ENCODE measurements around the gene LNX1. TPM values are rescaled to one million over a fixed set of nuclear protein-coding genes. Genes with fewer than 3 reads are reported as not detected.

Gene LNX1
- total RNA-seq, 1 donor from 2014 or later: not detected

- intact Hi-C loops (cut with micrococcal nuclease): no loop called here
- CTCF ChIA-PET: no interaction called here
- no peak overlapping the region for H3K27ac Mint-ChIP-seq
- no peak for TF ChIP-seq CTCF (IDR thresholded peaks at IDR 0.05)
- no peak overlapping the region for H3K4me3 Mint-ChIP-seq
- POLR2A ChIA-PET: no interaction called here
- H3K36me3 Mint-ChIP-seq (ENCODE audit: low read depth): no peaks in the 10 kb centered on the region
- ATAC-seq (ENCODE audit: low read depth): no peak
- H3K4me1 Mint-ChIP-seq: peaks cover 14% of the 10 kb centered on the region
- peaks cover 31% of the 10 kb centered on the region for H3K27me3 Mint-ChIP-seq
- H3K9me3 Mint-ChIP-seq: no peaks in the 10 kb centered on the region
- no peak for DNase-seq
These were observed 836 bp upstream of the LNX1 start for GRCh38 chr4:53592122-53592521.

- ChIA-PET POLR2A (no interaction called here), CTCF (no interaction called here)
- Mint-ChIP-seq H3K4me1 (peaks cover 14% of the 10 kb centered on the region), H3K27ac (no peak overlapping the region), H3K9me3 (no peaks in the 10 kb centered on the region), H3K27me3 (peaks cover 28% of the 10 kb centered on the region), H3K36me3 (ENCODE audit: low read depth) (no peaks in the 10 kb centered on the region), H3K4me3 (no peak overlapping the region)
- ATAC-seq (ENCODE audit: low read depth) (no peak), DNase-seq (no peak)
- TF ChIP-seq CTCF (IDR thresholded peaks at IDR 0.05): no peak
- intact Hi-C loops (cut with micrococcal nuclease): no loop called here
These were observed 1.1 kb downstream of the LNX1 start for GRCh38 chr4:53590187-53590586.

GRCh38 chr4:53589511-53589910 lies 1.8 kb downstream of the LNX1 start:
- H3K4me3 Mint-ChIP-seq: no peak overlapping the region
- H3K4me1 Mint-ChIP-seq: peaks cover 14% of the 10 kb centered on the region
- POLR2A ChIA-PET: no interaction called here

GRCh38 chr4:53587135-53587534 lies 4.2 kb downstream of the LNX1 start:
- H3K9me3 Mint-ChIP-seq: no peaks in the 10 kb centered on the region
- no peak for ATAC-seq (ENCODE audit: low read depth)

More at GRCh38 chr4:53589511-53589910, 1.8 kb downstream of the LNX1 start:
- DNase-seq: no peak
- intact Hi-C loops (cut with micrococcal nuclease): no loop called here
- no peak for ATAC-seq (ENCODE audit: low read depth)
- H3K27ac Mint-ChIP-seq: no peak overlapping the region
- no peaks in the 10 kb centered on the region for H3K36me3 Mint-ChIP-seq (ENCODE audit: low read depth)
- H3K9me3 Mint-ChIP-seq: no peaks in the 10 kb centered on the region
- TF ChIP-seq CTCF (IDR thresholded peaks at IDR 0.05): no peak
- H3K27me3 Mint-ChIP-seq: peaks cover 28% of the 10 kb centered on the region
- CTCF ChIA-PET: no interaction called here

GRCh38 chr4:53586121-53586816 lies 5.0 kb downstream of the LNX1 start:
- ATAC-seq (ENCODE audit: low read depth) (no peak), DNase-seq (no peak)
- ChIA-PET POLR2A (no interaction called here), CTCF (no interaction called here)
- H3K4me1 Mint-ChIP-seq: peaks cover under 1% of the 10 kb centered on the region
- no peaks in the 10 kb centered on the region for H3K9me3 Mint-ChIP-seq
- peaks cover 14% of the 10 kb centered on the region for H3K27me3 Mint-ChIP-seq
- H3K4me3 Mint-ChIP-seq: no peak overlapping the region
- H3K36me3 Mint-ChIP-seq (ENCODE audit: low read depth): no peaks in the 10 kb centered on the region
- no peak overlapping the region for H3K27ac Mint-ChIP-seq
- intact Hi-C loops (cut with micrococcal nuclease): no loop called here
- TF ChIP-seq CTCF (IDR thresholded peaks at IDR 0.05): no peak

More at GRCh38 chr4:53587135-53587534, 4.2 kb downstream of the LNX1 start:
- H3K36me3 Mint-ChIP-seq (ENCODE audit: low read depth): no peaks in the 10 kb centered on the region
- no peak for TF ChIP-seq CTCF (IDR thresholded peaks at IDR 0.05)
- intact Hi-C loops (cut with micrococcal nuclease): no loop called here
- no peak overlapping the region for H3K27ac Mint-ChIP-seq
- peaks cover 21% of the 10 kb centered on the region for H3K27me3 Mint-ChIP-seq
- ChIA-PET POLR2A (no interaction called here), CTCF (no interaction called here)
- H3K4me3 Mint-ChIP-seq: no peak overlapping the region
- H3K4me1 Mint-ChIP-seq: peaks cover 9% of the 10 kb centered on the region
- DNase-seq: no peak
